Activated CD4-positive, CD25-positive, alpha-beta regulatory T cell (primary cell): ENCODE results near the gene LMOD3.

Experiments used
- DNase-seq, 4 experiments: peaks; one replicate each; lab custom pipeline; 2025; lab: John Stamatoyannopoulos, UW

Gene LMOD3

GRCh38 chr3:69121950-69122349, 445 bp downstream of the LMOD3 start:
- no peak for DNase-seq

GRCh38 chr3:69121513-69121912, 882 bp downstream of the LMOD3 start:
- no peak for DNase-seq

- DNase-seq = peak; percentile 43 to 73 (median 61)
Observed at GRCh38 chr3:69120879-69121464, 1.4 kb downstream of the LMOD3 start.

GRCh38 chr3:69119681-69120080, 2.7 kb downstream of the LMOD3 start:
- DNase-seq = no peak

- no peak for DNase-seq
Observed at GRCh38 chr3:69119138-69119537, 3.3 kb downstream of the LMOD3 start.

- DNase-seq = no peak
Observed at GRCh38 chr3:69118555-69118954, 3.8 kb downstream of the LMOD3 start.

GRCh38 chr3:69116897-69117296, 5.5 kb downstream of the LMOD3 start:
- no peak for DNase-seq

GRCh38 chr3:69116162-69116561, 6.2 kb downstream of the LMOD3 start:
- DNase-seq = no peak

- no peak for DNase-seq
Observed at GRCh38 chr3:69115731-69116130, 6.7 kb downstream of the LMOD3 start.

GRCh38 chr3:69113536-69113935, 8.9 kb downstream of the LMOD3 start:
- no peak for DNase-seq

- DNase-seq = no peak
Observed at GRCh38 chr3:69110941-69111546, 11.4 kb downstream of the LMOD3 start.

GRCh38 chr3:69108811-69109210, 13.6 kb downstream of the LMOD3 start:
- DNase-seq = no peak

GRCh38 chr3:69107841-69108240, 14.6 kb downstream of the LMOD3 start:
- DNase-seq = no peak

GRCh38 chr3:69105320-69105719, 17.1 kb downstream of the LMOD3 start:
- DNase-seq = no peak

GRCh38 chr3:69104586-69104985, 17.8 kb downstream of the LMOD3 start:
- DNase-seq = no peak

- no peak for DNase-seq
Observed at GRCh38 chr3:69103123-69103522, 19.3 kb downstream of the LMOD3 start.

GRCh38 chr3:69102384-69102783, 20.0 kb downstream of the LMOD3 start:
- DNase-seq = no peak

GRCh38 chr3:69099576-69099975, 22.8 kb downstream of the LMOD3 start:
- no peak for DNase-seq

- DNase-seq = no peak
Observed at GRCh38 chr3:69097407-69098086, 24.8 kb downstream of the LMOD3 start.

GRCh38 chr3:69096299-69096698, 26.1 kb downstream of the LMOD3 start:
- DNase-seq = no peak

GRCh38 chr3:69095636-69096035, 26.8 kb downstream of the LMOD3 start:
- DNase-seq = no peak

GRCh38 chr3:69094467-69095205, 27.8 kb downstream of the LMOD3 start:
- no peak for DNase-seq

GRCh38 chr3:69092030-69092516, 30.3 kb downstream of the LMOD3 start:
- no peak for DNase-seq
